Tibial artery (tissue), 4 donors: ENCODE measurements around the gene SPRED1.

Experiments
- DNase-seq, 2 donors: peaks; one replicate each; pipeline ENCODE4 v3.0.0-alpha.2; 2019
- H3K27ac ChIP-seq, 2 donors: fragments of 200-600 bp; sonication (generic) in 1 of 2; 1 replicate in 1 of 2; 2 replicates in 1 of 2; pipeline ENCODE4 v1.5.1; 2018 to 2019; ENCODE audit warnings: mild to moderate bottlenecking in 1 of 2
- H3K27me3 ChIP-seq, 2 donors: fragments of 200-600 bp; sonication (generic) in 1 of 2; one replicate each; pipeline versions ENCODE4 v1.5.1 to v1.6.0; 2016 to 2019
- H3K36me3 ChIP-seq, 3 donors: fragments of 200-600 bp; sonication (generic) in 2 of 3; one replicate each; pipeline ENCODE4 v1.5.1; 2016 to 2019; ENCODE audit warnings: mild to moderate bottlenecking in 2 of 3
- H3K4me1 ChIP-seq, 4 donors: fragments of 200-600 bp; sonication (generic) in 2 of 4; 1 replicate in 3 of 4; 2 replicates in 1 of 4; pipeline ENCODE4 v1.5.1; 2016 to 2019
- H3K4me3 ChIP-seq, 2 donors: fragments of 200-600 bp; sonication (generic) in 1 of 2; 1 replicate in 1 of 2; 2 replicates in 1 of 2; pipeline ENCODE4 v1.5.1; 2018 to 2019; ENCODE audit warnings: mild to moderate bottlenecking in 2 of 2
- H3K9me3 ChIP-seq, 3 donors: fragments of 200-600 bp; sonication (generic) in 1 of 3; one replicate each; pipeline ENCODE4 v1.5.1; 2016 to 2019
- intact Hi-C: fragments of 100-400 bp; cut with DNase I; formaldehyde crosslinking; loops from one replicate; pipeline ENCODE4 v1.15.0; 2023; ENCODE audit warnings: low total_unique reads
- TF ChIP-seq, protein P1 (sequence below), 2 experiments: fragments of 200-600 bp in 1 of 2; fragments of 450-650 bp in 1 of 2; IDR thresholded peaks; one replicate each; pipeline ENCODE4 v1.5.1; 2017 to 2019; ENCODE audit warnings: antibody characterized with exemption in 2 of 2, mild to moderate bottlenecking in 1 of 2, moderate library complexity in 1 of 2

The SPRED1 gene

DNA sequence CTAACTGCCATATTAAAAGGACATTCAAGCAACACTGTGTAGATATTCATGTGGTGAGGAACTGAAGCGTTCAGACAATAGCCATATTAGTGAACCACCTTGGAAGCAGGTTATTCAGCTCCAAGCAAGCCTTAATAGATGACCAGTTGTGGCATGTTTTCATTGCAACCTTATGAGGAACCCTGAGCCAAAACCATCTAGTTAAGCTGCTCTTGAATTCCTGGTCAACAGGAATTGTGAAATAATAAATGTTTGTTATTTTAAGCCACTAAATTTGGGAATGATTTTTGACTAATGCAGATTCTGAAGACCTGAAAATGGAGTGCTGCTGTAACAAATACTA lies 73.0 kb downstream of the SPRED1 start:
- Histone ChIP-seq H3K4me1 (peaks cover 0 to 14% (median 0%) of the 10 kb centered on the region in 4 donors), H3K9me3 (no peaks in the 10 kb centered on the region), H3K36me3 (peaks cover 8 to 11% (median 9%) of the 10 kb centered on the region in 3 donors), H3K4me3 (no peak overlapping the region), H3K27ac (no peak overlapping the region), H3K27me3 (no peaks in the 10 kb centered on the region)
- intact Hi-C loops: no loop called here
- TF ChIP-seq, protein P1, sequence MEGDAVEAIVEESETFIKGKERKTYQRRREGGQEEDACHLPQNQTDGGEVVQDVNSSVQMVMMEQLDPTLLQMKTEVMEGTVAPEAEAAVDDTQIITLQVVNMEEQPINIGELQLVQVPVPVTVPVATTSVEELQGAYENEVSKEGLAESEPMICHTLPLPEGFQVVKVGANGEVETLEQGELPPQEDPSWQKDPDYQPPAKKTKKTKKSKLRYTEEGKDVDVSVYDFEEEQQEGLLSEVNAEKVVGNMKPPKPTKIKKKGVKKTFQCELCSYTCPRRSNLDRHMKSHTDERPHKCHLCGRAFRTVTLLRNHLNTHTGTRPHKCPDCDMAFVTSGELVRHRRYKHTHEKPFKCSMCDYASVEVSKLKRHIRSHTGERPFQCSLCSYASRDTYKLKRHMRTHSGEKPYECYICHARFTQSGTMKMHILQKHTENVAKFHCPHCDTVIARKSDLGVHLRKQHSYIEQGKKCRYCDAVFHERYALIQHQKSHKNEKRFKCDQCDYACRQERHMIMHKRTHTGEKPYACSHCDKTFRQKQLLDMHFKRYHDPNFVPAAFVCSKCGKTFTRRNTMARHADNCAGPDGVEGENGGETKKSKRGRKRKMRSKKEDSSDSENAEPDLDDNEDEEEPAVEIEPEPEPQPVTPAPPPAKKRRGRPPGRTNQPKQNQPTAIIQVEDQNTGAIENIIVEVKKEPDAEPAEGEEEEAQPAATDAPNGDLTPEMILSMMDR (IDR thresholded peaks at IDR 0.05): no peak
- no peak for DNase-seq

DNA sequence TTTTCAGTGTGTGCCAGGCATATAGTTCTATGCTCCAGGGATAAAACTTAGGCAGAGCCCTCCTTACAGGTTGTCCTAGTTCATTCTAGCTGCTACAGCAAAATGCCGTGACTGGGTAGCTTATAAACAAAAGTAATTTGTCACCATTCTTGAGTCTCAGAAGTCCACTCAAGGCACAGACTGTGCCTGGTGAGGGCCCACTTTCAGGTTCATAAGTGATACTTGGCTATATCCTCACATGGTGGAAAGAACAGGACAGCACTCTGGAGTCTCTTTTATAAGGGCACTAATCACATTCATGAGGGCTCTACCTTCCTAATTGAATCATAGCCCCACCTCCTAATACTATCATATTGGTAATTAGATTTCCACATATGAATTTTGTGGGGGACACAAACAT lies 80.1 kb downstream of the SPRED1 start:
- no peaks in the 10 kb centered on the region for H3K4me1 ChIP-seq
- H3K27me3 ChIP-seq: no peaks in the 10 kb centered on the region
- DNase-seq: no peak
- intact Hi-C loops: no loop called here
- peaks cover 0 to 9% (median under 1%) of the 10 kb centered on the region in 3 donors for H3K36me3 ChIP-seq
- TF ChIP-seq, protein P1 (IDR thresholded peaks at IDR 0.05): no peak
- H3K4me3 ChIP-seq: no peak overlapping the region
- H3K27ac ChIP-seq: no peak overlapping the region
- no peaks in the 10 kb centered on the region for H3K9me3 ChIP-seq

DNA sequence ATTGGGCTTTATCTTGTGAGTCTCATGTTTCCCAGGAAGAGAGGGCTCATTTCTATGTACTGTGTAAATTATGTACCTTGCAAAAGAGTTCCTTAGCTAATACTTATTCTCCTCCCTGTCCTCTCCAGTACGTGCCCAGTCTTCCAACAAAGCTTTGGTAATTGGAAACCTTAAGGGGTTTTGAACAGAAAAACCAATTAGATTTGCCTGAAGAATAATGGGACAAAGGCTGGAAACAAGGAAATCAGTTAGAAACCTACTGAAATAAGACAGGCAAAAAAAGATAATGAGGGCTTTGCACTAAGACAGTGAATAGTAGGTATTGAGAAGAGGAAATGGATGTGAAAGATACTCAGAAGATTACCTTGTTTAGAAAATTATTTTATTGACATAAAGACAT lies 82.5 kb downstream of the SPRED1 start:
- Histone ChIP-seq H3K27me3 (no peaks in the 10 kb centered on the region), H3K9me3 (no peaks in the 10 kb centered on the region), H3K4me3 (no peak overlapping the region), H3K27ac (no peak overlapping the region), H3K4me1 (no peaks in the 10 kb centered on the region), H3K36me3 (peaks cover 0 to 14% (median 6%) of the 10 kb centered on the region in 3 donors)
- DNase-seq: no peak
- intact Hi-C loops: no loop called here
- TF ChIP-seq, protein P1 (IDR thresholded peaks at IDR 0.05): no peak

DNA sequence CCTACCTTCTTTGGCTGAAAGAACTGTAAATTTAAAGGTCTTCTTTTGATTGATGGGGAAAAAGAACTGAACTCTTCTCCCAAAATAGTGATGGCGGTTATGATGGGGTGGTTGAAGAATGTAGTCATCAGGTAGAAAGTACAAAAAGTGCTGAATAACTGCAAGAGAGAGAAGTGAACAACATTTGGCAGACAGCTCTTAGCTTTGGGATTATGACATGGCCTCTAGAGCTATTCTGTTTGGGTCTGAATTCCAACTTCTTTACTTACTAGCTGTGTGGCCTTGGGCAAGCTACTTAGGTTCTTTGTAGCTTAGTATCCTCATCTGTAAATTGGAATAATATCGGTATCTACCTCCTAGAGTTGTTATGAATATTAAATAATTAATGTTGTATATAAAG lies 91.7 kb downstream of the SPRED1 start:
- TF ChIP-seq, protein P1 (IDR thresholded peaks at IDR 0.05): no peak
- H3K27me3 ChIP-seq: no peaks in the 10 kb centered on the region
- no peak overlapping the region for H3K27ac ChIP-seq
- intact Hi-C loops: no loop called here
- H3K36me3 ChIP-seq: peaks cover 0 to 20% (median 6%) of the 10 kb centered on the region in 3 donors
- H3K4me1 ChIP-seq: peaks cover 0 to 6% (median 0%) of the 10 kb centered on the region in 4 donors
- no peak overlapping the region for H3K4me3 ChIP-seq
- DNase-seq: no peak
- no peaks in the 10 kb centered on the region for H3K9me3 ChIP-seq

DNA sequence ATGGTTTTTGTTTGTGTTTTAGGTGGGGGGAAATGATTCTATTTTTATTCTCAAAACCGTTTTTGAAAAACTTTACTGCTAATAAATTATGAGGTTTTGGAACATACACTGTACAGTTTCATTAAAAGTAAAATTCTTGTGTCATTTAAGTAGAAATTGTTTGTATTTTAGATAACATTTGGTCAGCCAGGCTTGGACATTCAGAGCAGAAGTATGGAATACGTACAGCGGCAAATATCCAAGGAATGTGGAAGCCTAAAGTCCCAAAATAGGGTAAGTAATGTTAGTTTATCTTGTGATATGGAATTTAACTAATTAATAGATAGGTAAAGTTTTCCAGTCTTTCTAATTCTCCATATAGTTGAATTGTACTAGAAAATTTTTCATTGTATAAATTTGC lies 96.6 kb downstream of the SPRED1 start:
- no peak overlapping the region for H3K27ac ChIP-seq
- intact Hi-C loops: no loop called here
- peaks cover 5 to 19% (median 17%) of the 10 kb centered on the region in 3 donors for H3K36me3 ChIP-seq
- no peaks in the 10 kb centered on the region for H3K27me3 ChIP-seq
- peaks cover 0 to 6% (median under 1%) of the 10 kb centered on the region in 4 donors for H3K4me1 ChIP-seq
- H3K9me3 ChIP-seq: no peaks in the 10 kb centered on the region
- TF ChIP-seq, protein P1 (IDR thresholded peaks at IDR 0.05): no peak
- H3K4me3 ChIP-seq: no peak overlapping the region
- DNase-seq: no peak

DNA sequence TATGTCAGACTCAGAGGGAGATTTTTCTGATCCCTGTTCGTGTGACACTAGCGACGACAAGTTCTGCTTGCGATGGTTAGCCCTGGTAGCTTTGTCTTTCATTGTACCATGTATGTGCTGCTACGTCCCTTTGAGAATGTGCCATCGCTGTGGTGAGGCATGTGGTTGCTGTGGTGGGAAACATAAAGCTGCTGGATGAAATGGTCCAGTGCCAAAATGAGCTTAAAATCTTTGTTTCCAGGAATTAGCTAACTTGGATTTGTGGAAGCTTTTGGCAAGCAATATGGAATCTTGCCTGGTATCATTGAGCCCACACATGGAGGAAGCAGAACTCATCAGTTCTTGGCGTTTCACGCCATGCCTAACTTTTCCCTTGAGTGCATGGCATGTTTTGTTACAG lies 98.8 kb downstream of the SPRED1 start:
- Histone ChIP-seq H3K9me3 (no peaks in the 10 kb centered on the region), H3K4me1 (peaks cover 0 to 6% (median 2%) of the 10 kb centered on the region in 4 donors), H3K27me3 (no peaks in the 10 kb centered on the region), H3K4me3 (no peak overlapping the region), H3K36me3 (peaks cover 5 to 19% (median 9%) of the 10 kb centered on the region in 3 donors), H3K27ac (no peak overlapping the region)
- intact Hi-C loops: loop anchor here (5.0 kb wide), 1 partner anchor 354 kb away; no protein-coding TSS in a partner anchor
- TF ChIP-seq, protein P1 (IDR thresholded peaks at IDR 0.05): no peak
- DNase-seq: no peak
